ENCODE measurements around the gene TRIOBP. TPM values are rescaled to one million over a fixed set of nuclear protein-coding genes. Genes with fewer than 3 reads are reported as not detected.

Gene TRIOBP
- total and polyA plus RNA-seq, 2 of the 13 experiments (the other 11 are each of a cell fraction or from before 2014, with no cell fraction given): 6.1 to 15.4 TPM

- TF ChIP-seq MAX (IDR thresholded peaks at IDR 0.05): peak; percentile 67
- TF ChIP-seq MXD3 (CRISPR knock-in tag; IDR thresholded peaks at IDR 0.05): 0 out of 2 replicates have a peak, but pooled peaks have one; percentile 44
- TF ChIP-seq IRF2 (CRISPR knock-in tag; IDR thresholded peaks at IDR 0.05): peak; percentile 82; the same call in 1 of the 2 replicates
- TF ChIP-seq POGZ (CRISPR knock-in tag; IDR thresholded peaks at IDR 0.05): 0 out of 2 replicates have a peak, but pooled peaks have one; percentile 26
- no peak for TF ChIP-seq ZNF878 (CRISPR knock-in tag; IDR thresholded peaks at IDR 0.05)
- TF ChIP-seq ZNF337 (CRISPR knock-in tag; IDR thresholded peaks at IDR 0.05; ENCODE audit: borderline replicate concordance, low read depth): 0 out of 2 replicates have a peak, but pooled peaks have one; percentile 55
- TF ChIP-seq ZBTB2 (CRISPR knock-in tag; IDR thresholded peaks at IDR 0.05; ENCODE audit: low read depth): peak; percentile 13; the same call in 1 of the 2 replicates
- 0 out of 2 replicates have a peak, but pooled peaks have one; percentile 51 for TF ChIP-seq DNMT1 (CRISPR knock-in tag; IDR thresholded peaks at IDR 0.05)
- TF ChIP-seq KDM2A (CRISPR knock-in tag; IDR thresholded peaks at IDR 0.05; ENCODE audit: borderline replicate concordance, low read depth): peak; percentile 43
- TF ChIP-seq FUBP1 (CRISPR knock-in tag; IDR thresholded peaks at IDR 0.05; ENCODE audit: borderline replicate concordance): peak; percentile 64; the same call in 1 of the 2 replicates
- peak; percentile 80 for TF ChIP-seq RARA (CRISPR knock-in tag; IDR thresholded peaks at IDR 0.05)
- TF ChIP-seq ZNF274 (CRISPR knock-in tag; IDR thresholded peaks at IDR 0.05): peak; percentile 41; the same call in 1 of the 2 replicates
- TF ChIP-seq MEF2D (CRISPR knock-in tag; IDR thresholded peaks at IDR 0.05): peak; percentile 95; the same call in 1 of the 2 replicates
- TF ChIP-seq MLXIP (CRISPR knock-in tag; IDR thresholded peaks at IDR 0.05; ENCODE audit: borderline replicate concordance): no peak
- TF ChIP-seq HES4 (CRISPR knock-in tag; IDR thresholded peaks at IDR 0.05; ENCODE audit: borderline replicate concordance): 0 out of 2 replicates have a peak, but pooled peaks have one; percentile 11
These were observed 37.6 kb upstream of the TRIOBP start (continued) for GRCh38 chr22:37659066-37659896.
